LNCaP clone FGC (cell line): ENCODE results near the gene CLEC12A.
A peak's percentile ranks its signal among the peaks of the same experiment; 100 is the strongest.

Experiments used
- DNase-seq: peaks from one replicate; pipeline ENCODE4 v3.0.0-alpha.2; 2011; ENCODE audit warnings: low read depth
- H3K4me3 ChIP-seq: 2 replicates; pipeline ENCODE4 v1.5.1; 2011; ENCODE audit warnings: mild to moderate bottlenecking, low read depth, low read length, control low read depth
- TF ChIP-seq, protein P1 (sequence below): IDR thresholded peaks from 2 replicates; pipeline ENCODE4 v1.5.1; 2012; ENCODE audit warnings: mild to moderate bottlenecking; ENCODE audit not compliant: control insufficient read depth, insufficient read depth; ENCODE audit errors: extremely low read depth

CLEC12A gene

DNA sequence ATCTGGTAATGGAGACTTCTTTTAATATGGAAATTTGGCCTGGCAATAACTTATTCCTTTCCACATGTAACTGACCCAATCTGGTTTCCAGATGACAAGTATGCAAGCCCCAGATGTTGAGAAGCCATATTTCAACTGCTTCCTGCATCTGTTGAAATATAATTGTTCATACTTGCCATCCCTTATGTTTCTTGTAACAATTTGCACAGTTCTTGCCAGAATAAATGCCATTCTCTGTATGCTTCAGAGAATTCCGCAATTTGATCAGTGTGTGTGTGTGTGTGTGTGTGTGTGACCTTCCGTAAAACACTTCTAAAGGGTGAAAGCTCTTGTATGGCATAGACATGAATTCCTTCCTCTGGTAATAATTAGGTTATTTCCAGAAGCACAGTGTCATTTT, 37.3 kb upstream of the CLEC12A start:
- TF ChIP-seq, protein P1, sequence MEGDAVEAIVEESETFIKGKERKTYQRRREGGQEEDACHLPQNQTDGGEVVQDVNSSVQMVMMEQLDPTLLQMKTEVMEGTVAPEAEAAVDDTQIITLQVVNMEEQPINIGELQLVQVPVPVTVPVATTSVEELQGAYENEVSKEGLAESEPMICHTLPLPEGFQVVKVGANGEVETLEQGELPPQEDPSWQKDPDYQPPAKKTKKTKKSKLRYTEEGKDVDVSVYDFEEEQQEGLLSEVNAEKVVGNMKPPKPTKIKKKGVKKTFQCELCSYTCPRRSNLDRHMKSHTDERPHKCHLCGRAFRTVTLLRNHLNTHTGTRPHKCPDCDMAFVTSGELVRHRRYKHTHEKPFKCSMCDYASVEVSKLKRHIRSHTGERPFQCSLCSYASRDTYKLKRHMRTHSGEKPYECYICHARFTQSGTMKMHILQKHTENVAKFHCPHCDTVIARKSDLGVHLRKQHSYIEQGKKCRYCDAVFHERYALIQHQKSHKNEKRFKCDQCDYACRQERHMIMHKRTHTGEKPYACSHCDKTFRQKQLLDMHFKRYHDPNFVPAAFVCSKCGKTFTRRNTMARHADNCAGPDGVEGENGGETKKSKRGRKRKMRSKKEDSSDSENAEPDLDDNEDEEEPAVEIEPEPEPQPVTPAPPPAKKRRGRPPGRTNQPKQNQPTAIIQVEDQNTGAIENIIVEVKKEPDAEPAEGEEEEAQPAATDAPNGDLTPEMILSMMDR: no peak
- H3K4me3 ChIP-seq: no peak overlapping the region
- DNase-seq: no peak

DNA sequence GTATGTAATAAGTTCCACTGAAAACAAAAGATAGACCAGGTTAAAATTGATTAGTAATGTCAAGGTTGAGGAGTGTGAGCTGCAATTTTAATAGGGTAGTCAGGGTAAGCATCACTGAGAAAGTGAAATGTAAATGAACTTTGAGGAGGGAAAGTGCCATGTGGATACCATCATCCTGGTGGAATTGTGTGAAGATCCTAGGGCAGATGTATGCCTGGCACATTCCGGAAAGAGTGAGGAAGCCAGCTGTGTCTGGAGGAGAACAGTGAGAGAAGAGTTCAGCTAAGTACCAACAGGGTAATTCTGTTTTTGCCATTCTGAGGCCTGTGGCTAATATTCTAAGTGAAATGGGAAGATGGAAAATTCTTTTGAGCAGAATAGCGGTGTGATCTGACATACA, 36.2 kb upstream of the CLEC12A start:
- no peak for DNase-seq
- TF ChIP-seq, protein P1: no peak
- H3K4me3 ChIP-seq: no peak overlapping the region

DNA sequence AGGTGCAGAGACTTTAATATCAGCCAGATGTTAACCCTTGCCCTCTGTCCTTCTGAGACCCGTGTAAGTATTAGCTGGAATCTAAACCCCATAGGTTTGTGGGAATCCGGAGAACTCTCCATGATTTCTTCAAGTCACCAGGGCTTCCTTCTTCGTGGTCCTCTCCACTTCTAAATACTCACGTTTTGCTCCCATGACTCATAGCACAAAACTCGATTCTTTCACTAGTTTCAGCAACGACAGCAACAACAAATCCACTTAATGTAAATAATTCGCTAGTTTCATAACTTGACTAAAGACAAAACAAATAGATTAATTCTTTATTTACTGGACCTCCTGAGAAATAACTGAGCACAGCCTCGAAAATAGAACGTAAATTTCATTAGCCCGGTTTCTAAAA, 34.6 kb upstream of the CLEC12A start:
- DNase-seq: no peak
- TF ChIP-seq, protein P1: no peak

DNA sequence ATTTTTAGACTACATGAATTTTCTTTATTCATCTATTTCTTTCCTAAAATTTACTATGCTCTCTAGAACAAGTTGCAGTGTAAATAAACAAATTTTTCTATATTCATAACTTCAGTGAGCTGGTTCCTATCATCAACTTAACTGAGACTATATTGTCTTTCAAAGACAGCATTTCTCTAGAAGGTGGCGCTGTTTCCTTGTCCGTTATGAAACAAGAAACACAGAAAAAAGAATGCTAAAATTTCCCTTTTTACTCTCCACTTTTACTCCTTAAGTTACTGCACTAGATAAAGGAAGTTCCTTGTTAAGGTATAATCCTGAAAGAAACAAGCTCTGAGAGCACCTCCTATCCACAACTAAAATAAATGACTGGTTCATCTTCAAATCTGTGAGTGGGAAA, 30.8 kb upstream of the CLEC12A start:
- DNase-seq: no peak
- TF ChIP-seq, protein P1: peak; percentile 36
- no peak overlapping the region for H3K4me3 ChIP-seq

More for the DNA sequence above, 34.6 kb upstream of the CLEC12A start:
- no peak overlapping the region for H3K4me3 ChIP-seq

DNA sequence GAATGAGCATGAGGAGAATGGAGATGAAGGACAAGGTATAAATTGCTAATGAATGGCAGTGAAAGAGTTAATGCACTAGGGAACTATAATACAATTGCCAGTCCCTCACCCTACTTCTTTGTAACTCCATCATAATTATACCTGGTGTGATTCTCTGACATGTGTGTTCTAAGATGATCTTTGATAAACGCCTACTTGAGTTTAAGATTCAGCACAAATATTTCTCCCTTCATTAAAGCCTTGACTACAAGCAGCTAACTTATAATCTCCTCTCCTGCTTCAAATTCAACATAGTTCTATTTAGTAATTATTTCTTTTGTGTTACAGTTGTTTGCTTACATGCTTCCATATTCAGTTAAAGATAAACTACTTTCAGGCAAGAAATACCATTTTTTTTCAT, 29.4 kb upstream of the CLEC12A start:
- no peak overlapping the region for H3K4me3 ChIP-seq
- TF ChIP-seq, protein P1: no peak
- DNase-seq: no peak

DNA sequence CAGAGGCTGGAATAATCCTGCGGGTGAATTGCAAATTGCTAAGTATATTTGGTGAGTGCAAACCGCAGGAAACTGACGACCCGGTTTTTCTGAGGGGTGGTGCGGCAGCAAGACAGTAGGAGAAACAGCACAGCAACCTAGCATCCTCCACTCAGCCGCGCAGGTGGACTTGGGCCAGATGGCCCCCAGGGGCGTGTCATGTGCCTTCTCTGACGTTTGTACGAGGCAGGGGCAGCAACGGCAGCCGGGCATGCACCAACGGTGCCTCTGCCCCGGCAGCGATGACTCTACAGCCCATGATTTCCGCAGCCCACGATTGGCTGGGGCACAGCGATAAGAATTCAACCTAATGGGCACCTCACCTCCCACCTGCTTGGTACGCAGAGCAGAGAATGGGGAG, 28.0 kb upstream of the CLEC12A start:
- TF ChIP-seq, protein P1: no peak
- DNase-seq: no peak
- no peak overlapping the region for H3K4me3 ChIP-seq

DNA sequence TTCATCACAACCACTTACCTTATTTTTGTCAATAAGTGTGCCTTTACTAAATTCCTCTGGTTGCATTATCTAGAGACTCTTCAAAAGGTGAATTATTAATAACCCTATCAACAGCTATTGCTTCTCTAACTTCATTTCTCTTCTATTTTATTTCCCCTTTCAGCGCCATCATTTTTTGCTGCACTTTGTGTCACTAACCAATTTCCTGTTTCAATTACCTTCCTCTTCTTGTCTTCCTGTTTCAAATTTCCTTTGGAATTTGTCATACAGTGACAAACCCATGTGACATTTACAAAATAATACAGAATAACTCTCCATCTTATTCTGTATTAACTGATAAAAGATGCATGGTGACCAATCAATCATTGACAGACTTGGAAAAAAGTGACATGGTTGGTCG, 26.8 kb upstream of the CLEC12A start:
- DNase-seq: no peak
- TF ChIP-seq, protein P1: no peak
- H3K4me3 ChIP-seq: no peak overlapping the region
